ENCODE results near the gene CS.
A peak's percentile ranks its signal among the peaks of the same experiment; 100 is the strongest.

The CS gene

DNA sequence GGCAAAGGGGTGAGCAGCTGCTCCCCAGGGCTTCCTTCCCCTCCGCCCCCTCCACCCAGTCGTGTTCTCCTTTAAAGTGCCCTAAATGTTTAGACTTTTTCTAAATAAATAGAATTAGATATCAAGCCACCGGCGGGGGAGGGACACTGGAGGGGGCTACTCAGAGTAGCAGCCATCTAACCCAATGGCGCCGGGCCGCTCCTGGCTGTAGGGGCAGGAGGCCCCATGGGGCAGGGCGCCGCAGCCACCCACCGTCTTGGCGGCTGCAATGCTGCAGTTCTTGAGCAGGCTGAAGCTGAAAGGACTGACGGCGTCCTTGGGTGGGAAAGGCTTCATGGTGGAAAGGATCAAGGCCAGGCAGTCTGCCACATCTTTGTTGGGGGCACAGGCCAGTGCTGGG is 57.1 kb downstream of the CS start:
- no peak for DNase-seq

DNA sequence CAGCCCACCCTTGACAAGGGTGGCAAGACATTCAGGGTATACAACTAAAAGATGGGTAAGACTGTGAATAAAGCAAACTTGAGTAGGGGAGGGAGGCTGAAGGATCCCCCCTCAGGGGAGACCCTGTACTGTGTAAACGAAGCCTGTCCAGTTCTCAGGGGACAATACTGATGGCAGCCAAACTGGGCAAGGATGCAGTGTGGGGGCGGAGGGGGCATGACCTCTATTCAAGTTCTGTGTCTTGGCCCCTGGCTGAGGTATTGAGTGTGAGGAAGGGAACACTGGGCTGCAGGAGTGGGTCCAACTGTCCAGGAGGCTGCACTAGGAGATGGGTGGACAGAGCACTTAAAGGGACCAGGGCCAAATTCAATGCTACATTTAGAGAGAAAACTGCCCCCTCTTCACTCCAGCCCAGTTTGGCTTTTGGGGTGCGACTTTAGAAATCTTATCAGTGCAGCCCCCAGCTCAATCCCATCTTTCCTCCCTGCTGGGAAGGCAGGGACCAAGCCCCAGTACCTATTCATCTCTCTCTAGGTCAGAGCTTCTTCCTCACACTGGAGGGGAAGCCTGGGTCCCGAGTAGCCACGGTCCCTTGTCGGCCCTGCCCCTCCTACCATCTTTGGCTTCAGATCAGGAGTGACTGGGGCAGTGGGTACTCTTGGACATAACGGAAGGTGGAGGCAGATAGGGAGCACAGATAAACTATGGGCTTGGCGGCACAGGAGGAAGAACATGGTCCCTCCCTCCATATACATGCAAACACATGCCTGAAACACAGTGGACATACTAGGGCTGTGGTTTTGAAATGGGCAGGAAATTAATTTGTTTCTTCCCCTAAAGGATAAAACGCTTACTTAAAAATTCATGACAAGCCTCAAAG is 58.5 kb downstream of the CS start:
- no peak for DNase-seq

DNA sequence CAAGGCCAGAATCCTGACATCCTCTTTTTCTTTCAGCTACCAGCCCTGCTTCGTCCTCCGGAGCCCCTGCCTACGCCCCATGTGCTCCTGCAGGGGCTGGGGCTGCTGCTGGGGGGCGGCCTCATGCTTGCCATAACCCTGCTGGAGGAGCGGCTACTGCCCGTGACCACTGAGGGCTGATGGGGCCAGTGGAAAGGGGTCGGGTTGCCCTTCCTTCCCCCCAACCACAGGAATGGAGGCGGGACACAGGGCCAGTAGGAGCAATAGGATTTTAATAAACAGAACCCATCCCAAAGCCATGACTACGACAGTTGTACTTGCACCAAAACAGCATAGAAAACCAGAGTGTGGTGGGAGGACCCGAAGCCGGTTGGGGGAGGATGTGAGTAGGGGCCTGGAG is 62.6 kb downstream of the CS start:
- DNase-seq, result no peak

DNA sequence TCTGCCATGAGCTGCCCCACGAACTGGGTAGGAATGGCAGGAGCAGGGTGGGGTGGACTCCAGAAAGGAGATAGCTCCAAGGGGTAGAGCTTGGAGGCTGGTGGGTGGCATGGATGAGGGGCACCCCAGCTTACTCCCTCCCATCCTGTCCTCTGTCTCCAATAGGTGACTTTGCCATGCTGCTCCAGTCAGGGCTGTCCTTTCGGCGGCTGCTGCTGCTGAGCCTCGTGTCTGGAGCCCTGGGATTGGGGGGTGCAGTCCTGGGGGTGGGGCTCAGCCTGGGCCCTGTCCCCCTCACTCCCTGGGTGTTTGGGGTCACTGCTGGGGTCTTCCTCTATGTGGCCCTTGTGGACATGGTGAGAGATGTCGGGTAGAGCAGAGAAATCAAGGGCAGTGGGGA is 63.1 kb downstream of the CS start:
- DNase-seq, result no peak

DNA sequence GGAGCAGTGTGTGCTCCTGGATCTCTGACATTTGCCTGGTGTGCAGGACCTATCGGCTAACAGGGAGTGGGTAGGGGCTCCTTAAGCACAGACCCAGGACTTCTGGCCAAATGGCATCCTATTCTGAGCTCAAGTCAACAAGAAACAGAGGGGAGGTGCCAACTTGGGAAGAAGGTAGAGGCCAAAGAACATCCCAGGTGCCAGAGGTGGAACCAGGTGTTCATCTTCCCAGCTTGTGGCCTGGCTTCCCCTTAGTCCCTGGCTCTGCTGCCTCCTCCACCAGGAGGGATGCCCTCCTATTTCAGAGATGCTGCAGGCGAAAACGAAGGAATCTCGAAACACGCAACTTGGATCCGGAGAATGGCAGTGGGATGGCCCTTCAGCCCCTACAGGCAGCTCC is 64.0 kb downstream of the CS start:
- no peak for DNase-seq

DNA sequence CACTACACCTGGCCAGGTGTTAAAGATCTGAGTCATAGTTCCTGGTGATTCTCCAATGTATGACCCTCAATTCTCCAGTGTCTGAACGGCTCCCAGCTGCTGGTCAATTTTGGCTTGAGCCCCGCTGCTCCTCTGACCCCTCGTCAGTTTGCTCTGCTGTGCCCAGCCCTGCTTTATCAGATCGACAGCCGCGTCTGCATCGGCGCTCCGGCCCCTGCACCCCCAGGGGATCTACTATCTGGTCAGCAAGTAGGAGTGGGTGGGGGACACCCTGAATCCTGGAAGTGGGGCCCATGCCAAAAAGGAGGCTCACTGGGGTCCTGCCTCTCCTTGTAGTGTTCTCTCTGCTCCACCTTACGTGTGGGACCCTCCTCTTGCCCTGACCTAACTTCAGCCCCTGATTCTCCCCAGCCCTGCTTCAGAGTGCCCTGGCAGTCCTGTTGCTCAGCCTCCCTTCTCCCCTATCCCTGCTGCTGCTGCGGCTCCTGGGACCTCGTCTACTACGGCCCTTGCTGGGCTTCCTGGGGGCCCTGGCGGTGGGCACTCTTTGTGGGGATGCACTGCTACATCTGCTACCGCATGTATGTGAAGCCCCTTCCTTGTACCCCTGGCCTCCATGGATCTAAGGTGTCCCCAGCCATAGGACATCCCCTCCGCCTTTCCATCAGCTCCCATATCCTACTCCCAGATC is 65.2 kb downstream of the CS start:
- no peak for DNase-seq

DNA sequence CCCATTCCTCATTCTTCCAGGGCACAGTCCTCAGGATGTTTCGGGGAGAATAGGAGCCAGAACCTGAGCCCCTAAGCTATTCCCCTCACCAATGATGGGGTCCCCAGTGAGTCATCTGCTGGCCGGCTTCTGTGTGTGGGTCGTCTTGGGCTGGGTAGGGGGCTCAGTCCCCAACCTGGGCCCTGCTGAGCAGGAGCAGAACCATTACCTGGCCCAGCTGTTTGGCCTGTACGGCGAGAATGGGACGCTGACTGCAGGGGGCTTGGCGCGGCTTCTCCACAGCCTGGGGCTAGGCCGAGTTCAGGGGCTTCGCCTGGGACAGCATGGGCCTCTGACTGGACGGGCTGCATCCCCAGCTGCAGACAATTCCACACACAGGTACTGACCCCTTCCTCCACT is 68.9 kb downstream of the CS start:
- DNase-seq, result no peak

DNA sequence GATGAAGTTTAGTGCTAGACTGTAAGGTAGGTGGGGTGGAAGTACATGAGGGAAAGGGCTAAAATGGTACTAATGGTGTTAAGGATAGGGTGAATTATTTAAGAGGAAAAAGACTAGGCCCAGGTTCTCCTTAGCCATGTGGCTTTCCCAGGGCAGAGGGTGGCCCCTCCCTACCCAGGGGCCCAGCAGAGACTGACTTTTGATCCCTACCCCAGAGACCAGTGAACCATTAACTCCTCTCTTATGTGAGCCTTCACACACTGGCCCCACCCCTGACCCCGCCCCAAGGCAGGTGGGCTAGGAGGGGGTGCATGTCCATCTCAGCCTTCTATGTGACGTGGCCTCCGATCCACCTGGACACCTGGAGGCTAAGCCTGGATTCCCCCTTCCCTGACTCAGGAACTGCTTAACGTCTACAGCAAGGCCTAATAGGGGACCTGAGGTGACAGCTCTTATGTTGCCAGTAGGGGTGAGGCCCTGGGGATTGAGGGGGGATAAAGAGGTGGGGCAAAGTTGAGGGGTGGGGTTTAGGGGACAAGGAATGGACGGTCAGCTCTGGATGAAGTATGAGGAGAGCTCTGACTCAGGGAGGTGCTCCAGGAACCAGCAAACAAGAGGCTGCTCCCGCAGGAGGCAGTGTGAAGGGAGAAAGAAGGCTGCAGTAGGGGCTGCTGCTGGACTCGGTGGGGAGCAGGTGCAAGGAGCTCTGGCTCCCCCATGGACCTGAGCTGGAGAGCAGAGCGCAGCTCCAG is 69.5 kb downstream of the CS start:
- no peak for DNase-seq

DNA sequence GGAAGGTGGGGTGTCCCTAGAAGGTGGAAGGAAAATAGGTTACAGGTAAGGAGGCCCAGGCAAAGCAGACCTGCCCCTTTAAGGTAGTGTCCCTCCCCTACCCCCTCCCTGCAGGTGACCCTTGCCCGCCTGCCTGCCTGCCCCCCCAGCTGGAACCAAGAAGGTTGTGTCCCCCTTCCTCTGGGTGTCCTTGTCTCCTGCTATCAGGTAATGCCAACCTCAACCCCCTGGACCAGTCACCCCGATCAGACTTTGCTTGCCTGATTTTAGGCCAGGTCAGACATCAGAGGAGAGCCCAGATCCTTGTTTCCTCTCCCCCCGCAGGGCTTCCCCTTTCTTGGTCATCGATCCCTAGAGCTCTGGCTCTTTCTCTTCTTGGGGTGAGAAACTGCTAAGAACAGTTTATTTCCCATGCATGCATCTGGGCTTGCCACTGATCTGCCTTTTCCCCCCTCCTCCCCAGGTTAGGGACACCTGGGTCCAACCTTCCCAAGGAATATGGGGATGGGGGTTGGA is 70.2 kb downstream of the CS start, which contains the start of gene SLC39A5:
Gene SLC39A5, plus strand, starts transcription at position 136 of the 516 bp plus-strand sequence. CDS start 1,224 bp downstream, outside the sequence.
- DNase-seq, result no peak

DNA sequence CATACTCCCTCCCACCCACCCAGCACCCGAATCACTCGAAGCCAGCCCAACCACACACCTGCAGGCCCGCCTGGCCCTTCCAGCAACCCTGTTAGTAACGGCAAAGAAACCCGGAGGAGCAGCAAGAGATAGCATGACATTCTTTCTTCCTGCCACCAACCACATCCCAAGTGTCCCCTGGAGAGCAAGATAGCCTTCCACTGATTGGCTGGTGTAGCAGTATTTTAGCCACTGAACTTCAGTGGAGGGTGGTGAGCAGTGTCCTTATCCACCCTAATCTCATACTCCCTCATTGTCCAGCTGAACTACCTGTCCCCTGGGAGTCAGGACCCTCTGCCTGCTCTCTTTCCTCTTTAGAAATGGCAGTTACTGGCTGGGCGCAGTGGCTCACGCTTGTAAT is 71.0 kb downstream of the CS start:
- no peak for DNase-seq

DNA sequence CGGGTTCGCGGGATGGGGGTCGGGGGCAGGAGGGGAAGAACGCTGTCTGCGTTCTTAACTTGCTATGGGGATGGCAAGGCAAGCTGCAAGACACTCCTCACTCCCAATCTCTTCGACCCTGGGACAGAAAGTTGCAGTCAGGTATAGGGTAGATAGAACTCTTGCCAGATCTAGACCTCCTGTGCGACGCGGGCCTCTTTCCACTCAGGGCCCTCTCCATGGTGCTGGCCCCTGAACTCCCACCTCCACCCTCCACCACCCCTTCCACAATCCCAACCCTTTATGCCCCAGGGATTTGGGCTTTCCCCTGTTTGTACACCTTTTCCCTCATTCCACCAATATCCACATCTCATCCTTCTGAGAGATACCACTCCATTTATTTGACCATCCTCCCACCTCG is 75.2 kb downstream of the CS start:
- no peak for DNase-seq

DNA sequence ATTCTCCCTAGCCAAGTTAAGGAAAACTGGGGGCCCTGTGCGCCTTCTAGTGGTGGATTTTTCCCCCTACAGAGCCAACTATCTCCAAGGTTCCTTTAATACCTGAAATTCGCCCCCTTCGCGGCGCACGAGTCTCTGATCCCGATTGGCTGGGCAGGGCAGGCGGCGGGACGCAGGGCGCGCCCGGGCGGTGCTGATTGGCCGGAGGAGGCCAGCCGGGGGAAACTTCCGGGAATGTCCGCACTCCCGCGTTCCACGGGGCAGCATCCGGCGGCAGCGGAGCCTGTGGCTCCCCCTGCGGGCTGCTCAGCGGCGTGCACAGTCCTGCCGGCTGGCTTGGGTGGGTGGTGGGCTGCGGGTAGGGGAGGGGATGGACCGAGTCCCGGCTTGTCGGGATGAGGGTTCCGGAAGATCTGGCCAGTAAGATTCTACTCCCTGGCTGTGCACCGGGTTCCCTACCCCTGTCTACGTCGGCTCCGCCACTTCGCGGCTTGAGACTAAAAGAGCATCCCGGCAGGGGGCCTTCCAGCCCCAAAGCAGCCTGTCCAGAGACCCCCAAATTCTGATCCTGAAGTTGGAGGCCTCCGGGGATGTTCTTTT is 75.9 kb downstream of the CS start, which contains the start of gene NABP2:
Gene NABP2, plus strand, starts transcription at position 241 of the 600 bp plus-strand sequence. CDS start 515 bp downstream, outside the sequence.
- peak; percentile 96 for DNase-seq

DNA sequence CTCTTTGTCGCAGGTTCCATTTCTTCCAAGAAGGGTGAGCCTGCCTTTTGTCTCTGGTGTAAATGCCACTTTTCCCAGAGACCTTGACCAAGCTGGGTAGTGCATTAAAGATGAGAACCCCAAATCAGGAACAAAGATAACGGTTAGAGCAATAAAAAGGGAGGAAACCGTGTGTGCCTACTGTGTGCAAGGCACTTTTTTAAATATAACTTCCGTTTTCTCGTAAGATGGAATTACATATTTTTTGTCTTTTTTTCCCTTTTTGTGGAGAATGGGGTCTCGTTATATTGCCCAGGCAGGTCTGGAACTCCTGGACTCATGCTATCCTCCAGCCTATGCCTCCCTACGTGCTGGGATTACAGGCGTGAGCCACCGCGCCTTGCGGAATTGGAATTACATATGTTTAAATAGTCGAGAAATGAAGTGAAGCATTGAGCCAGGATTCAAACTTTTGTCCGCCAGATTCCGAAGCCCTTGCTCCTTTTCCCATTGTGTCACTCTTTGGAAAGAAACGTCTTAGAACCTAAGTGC is 76.5 kb downstream of the CS start:
- DNase-seq, result no peak

DNA sequence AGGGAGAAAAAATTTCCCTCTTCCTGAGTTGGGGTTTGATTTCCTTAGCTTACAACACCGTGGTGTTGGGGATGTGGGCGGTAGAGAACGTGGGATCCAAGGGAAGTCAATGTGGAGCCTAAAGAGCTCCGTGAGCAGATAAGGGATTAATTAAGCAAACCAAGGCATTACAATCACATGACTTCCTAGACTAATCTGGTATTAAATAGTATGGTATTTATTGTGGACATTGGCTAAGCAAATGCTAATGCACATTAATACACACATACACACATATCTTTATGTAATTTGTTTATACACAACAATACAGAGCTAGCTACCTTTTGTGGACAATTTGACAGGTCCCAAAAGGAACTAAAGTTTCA is 77.6 kb downstream of the CS start:
- no peak for DNase-seq

DNA sequence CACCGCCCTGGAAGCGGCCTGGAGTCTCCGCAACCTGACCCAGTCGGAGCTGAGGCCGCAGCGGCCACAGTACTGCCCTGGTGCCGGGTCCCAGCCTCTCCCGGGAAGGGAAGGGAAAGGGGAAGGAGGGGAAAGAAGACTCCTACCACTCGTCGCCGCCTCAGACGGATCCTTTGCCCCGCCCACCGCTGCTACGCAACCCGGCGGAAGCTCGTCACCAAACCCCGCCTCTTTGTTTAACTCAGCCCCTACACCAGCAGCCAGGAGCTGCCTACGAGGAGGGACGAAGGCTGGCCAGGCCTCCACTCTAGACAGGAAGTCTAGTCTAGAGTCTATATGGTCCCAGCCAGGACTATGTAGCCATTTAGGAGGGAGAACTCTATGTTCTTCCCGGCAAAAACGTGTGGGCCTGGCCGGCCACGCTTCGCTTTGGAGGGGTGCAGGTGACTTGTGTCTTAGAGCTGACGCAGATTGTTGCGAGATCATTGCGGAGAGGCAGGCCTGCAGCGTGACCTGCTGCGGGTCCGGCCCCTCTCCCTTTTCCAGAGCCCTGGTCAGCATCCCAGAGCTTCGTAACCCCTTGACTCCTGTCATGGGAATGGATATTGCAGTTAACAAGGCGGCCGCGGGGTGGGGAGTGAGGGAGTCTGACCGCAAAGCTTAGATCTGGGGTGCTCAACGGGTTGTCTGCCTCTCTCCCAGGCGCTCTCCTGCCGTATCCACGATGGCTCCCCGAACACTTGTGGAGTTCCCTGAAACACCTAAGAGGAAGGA is 78.2 kb downstream of the CS start, which contains the start of gene RNF41:
Gene RNF41, minus strand, starts transcription at position 166 of the 774 bp plus-strand sequence. CDS start 7,875 bp downstream, outside the sequence.
- peak; percentile 96 for DNase-seq
